Suprapubic skin (tissue), 4 donors: ENCODE measurements around the gene CALCB.

Source experiments
- CTCF ChIP-seq, 2 donors: fragments of 200-600 bp in 1 of 2; fragments of 450-650 bp in 1 of 2; sonication (generic) in 1 of 2; IDR thresholded peaks; one replicate each; pipeline ENCODE4 v1.5.1; 2016 to 2019; ENCODE audit warnings: antibody characterized with exemption in 2 of 2, mild to moderate bottlenecking in 1 of 2, moderate library complexity in 1 of 2
- EP300 ChIP-seq: sonication (generic); formaldehyde crosslinking; IDR thresholded peaks from one replicate; pipeline ENCODE4 v1.6.1; 2017; ENCODE audit warnings: antibody characterized with exemption
- POLR2A ChIP-seq, 2 donors: fragments of 450-650 bp; IDR thresholded peaks; one replicate each; pipeline ENCODE4 v1.6.1; 2017; ENCODE audit warnings: antibody characterized with exemption in 2 of 2, mild to moderate bottlenecking in 2 of 2, moderate library complexity in 2 of 2
- POLR2AphosphoS5 ChIP-seq, 3 donors: sonication (generic); formaldehyde crosslinking; IDR thresholded peaks; one replicate each; pipeline ENCODE4 v1.6.1; 2017; ENCODE audit warnings: antibody characterized with exemption in 3 of 3

DNA sequence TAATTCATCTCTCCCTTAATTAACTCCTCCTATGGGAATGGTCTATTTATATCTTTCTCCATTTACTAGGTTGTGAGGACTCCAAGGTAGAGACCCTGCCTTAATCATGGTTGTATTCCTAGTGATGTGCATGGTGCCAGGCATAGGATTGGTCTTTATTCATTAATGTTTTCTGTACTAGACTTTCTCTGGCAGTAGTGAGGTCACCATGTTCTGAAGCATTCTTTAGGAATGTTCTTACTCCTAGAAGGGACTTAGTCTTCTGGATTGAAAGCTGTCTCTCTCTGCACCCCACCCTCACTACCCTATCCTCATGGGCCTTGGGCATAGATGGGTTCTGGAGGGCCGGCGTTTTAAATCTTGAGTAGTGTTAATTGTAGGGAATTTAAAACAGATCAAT lies 30.8 kb downstream of the CALCB start:
- no peak for TF ChIP-seq CTCF (IDR thresholded peaks at IDR 0.05)
- TF ChIP-seq POLR2A (IDR thresholded peaks at IDR 0.05) = no peak
- no peak for TF ChIP-seq EP300
- no peak for TF ChIP-seq POLR2AphosphoS5 (IDR thresholded peaks at IDR 0.05)
